Type B pancreatic cell (in vitro differentiated cells): ENCODE results near the gene ELP5. TPM values are rescaled to one million over a fixed set of nuclear protein-coding genes. Genes with fewer than 3 reads are reported as not detected.
A peak's percentile ranks its signal among the peaks of the same experiment; 100 is the strongest.

Experiments
- DNase-seq: peaks from one replicate; pipeline ENCODE4 v3.0.0; 2021; ENCODE audit warnings: mixed read lengths; ENCODE audit not compliant: unreplicated experiment; ENCODE audit errors: extremely low spot score
- H3K27ac Mint-ChIP-seq: 2 replicates; pipeline ENCODE4 v1.8.0; 2021; ENCODE audit warnings: mild to moderate bottlenecking, mixed read lengths
- H3K27me3 Mint-ChIP-seq: 2 replicates; pipeline ENCODE4 v1.8.0; 2021; ENCODE audit warnings: mixed read lengths
- H3K36me3 Mint-ChIP-seq: 2 replicates; pipeline ENCODE4 v1.8.0; 2021; ENCODE audit warnings: mixed read lengths
- H3K4me1 Mint-ChIP-seq: one replicate; pipeline ENCODE4 v1.8.0; 2021; ENCODE audit warnings: mixed read lengths; ENCODE audit not compliant: unreplicated experiment
- H3K4me3 Mint-ChIP-seq: 2 replicates; pipeline ENCODE4 v1.8.0; 2021; ENCODE audit warnings: mild to moderate bottlenecking, mixed read lengths
- H3K9me3 Mint-ChIP-seq: 2 replicates; pipeline ENCODE4 v1.8.0; 2021; ENCODE audit warnings: mixed read lengths
- total RNA-seq: library from RNA; stranded (reverse); gene quantifications from 2 replicates; pipeline ENCODE4 v1.2.1, GENCODE V29; 2021; ENCODE audit warnings: low replicate concordance
- TF ChIP-seq, protein P1 (sequence below): fragments of 200-600 bp; sonication (generic); conservative IDR thresholded peaks from 2 replicates; pipeline ENCODE4 v1.5.0; 2021; ENCODE audit warnings: antibody characterized with exemption, mild to moderate bottlenecking

The ELP5 gene
- total RNA-seq, 1 donor from 2014 or later = 55.7 TPM

DNA sequence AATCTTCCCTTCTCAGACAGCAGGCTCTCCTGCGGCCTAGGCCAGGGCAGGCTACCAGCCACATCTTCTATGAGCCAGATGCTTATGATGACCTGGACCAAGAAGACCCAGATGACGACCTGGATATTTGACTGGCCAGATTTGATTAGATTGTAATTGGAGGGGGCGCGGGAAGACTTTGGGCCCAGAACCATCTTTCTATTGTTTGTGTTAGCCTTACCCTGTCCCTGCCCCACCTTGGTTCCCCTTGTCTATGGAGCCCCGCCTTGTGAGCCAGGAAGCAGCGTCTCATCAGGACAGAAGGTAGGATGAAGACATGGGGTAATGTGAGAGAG lies 7.5 kb downstream of the ELP5 start:
- H3K9me3 Mint-ChIP-seq = no peaks in the 10 kb centered on the region
- peaks cover 6% of the 10 kb centered on the region for H3K4me1 Mint-ChIP-seq
- H3K27me3 Mint-ChIP-seq = peaks cover 43% of the 10 kb centered on the region
- no peak for DNase-seq
- TF ChIP-seq, protein P1, sequence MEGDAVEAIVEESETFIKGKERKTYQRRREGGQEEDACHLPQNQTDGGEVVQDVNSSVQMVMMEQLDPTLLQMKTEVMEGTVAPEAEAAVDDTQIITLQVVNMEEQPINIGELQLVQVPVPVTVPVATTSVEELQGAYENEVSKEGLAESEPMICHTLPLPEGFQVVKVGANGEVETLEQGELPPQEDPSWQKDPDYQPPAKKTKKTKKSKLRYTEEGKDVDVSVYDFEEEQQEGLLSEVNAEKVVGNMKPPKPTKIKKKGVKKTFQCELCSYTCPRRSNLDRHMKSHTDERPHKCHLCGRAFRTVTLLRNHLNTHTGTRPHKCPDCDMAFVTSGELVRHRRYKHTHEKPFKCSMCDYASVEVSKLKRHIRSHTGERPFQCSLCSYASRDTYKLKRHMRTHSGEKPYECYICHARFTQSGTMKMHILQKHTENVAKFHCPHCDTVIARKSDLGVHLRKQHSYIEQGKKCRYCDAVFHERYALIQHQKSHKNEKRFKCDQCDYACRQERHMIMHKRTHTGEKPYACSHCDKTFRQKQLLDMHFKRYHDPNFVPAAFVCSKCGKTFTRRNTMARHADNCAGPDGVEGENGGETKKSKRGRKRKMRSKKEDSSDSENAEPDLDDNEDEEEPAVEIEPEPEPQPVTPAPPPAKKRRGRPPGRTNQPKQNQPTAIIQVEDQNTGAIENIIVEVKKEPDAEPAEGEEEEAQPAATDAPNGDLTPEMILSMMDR = no peak
- H3K4me3 Mint-ChIP-seq = peak overlapping the region; percentile 83
- peaks cover 16% of the 10 kb centered on the region for H3K36me3 Mint-ChIP-seq
- peak overlapping the region; percentile 87 for H3K27ac Mint-ChIP-seq

DNA sequence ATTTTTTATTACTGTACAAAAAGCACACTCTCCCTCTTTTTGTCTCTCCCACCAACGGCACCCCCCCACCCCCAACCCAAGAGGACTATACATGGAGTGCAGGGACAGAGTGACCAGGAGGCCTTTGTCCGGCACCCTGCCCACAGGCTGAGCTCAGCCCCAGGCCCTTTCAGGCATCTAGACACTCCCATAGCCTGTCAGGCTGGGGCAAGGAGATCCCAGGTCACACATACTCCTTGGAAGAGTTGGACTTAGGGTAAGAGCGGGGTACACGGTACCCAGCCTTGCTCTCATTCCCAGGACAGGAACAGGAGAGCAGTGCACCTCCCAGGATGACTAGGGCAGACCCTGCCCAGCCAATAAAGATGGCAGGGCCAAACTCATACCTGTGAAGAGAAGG lies 8.1 kb downstream of the ELP5 start:
- peak overlapping the region; percentile 81 for H3K27ac Mint-ChIP-seq
- peaks cover 6% of the 10 kb centered on the region for H3K4me1 Mint-ChIP-seq
- H3K4me3 Mint-ChIP-seq = peak overlapping the region; percentile 83
- no peak for DNase-seq
- TF ChIP-seq, protein P1 = no peak
- no peaks in the 10 kb centered on the region for H3K9me3 Mint-ChIP-seq
- H3K36me3 Mint-ChIP-seq = peaks cover 12% of the 10 kb centered on the region
- peaks cover 47% of the 10 kb centered on the region for H3K27me3 Mint-ChIP-seq

DNA sequence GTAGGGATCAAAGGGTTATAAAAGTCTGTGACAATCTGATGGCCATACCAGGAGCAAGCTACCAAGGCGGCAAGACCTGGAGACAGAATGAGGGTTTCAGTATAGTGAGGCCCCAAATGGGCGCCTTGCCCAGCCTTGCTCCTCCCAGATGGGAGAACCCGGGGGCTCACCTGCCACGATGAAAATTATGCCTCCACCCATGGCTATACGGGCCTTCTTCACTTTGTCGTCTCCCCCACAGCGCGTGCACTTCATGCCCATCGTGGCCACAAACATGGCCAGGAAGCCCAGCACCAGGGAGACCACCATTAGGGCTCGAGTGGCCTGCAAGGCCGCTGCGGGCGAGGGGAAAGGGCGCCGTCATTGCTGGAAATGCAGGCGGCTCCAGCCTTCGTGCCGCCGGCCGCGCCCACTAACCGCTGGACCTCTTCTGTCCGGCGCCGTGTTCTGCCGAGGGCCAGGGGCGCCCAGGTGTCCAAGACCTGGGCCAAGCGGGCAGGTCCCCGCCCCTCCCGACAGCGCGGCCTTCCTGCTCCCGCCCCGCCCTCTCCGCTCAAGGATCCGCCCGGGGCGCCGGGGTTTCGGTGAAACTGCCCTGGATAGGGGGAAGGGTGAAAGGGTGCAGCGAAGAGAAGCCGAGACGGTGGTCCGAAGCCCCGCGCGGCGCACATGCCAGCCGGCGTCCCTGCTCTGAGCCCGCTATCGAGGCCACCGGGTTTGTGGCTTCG lies 8.8 kb downstream of the ELP5 start:
- TF ChIP-seq, protein P1 = no peak
- H3K27me3 Mint-ChIP-seq = peaks cover 49% of the 10 kb centered on the region
- peak overlapping the region; percentile 83 for H3K4me3 Mint-ChIP-seq
- peaks cover 6% of the 10 kb centered on the region for H3K4me1 Mint-ChIP-seq
- DNase-seq = no peak
- H3K27ac Mint-ChIP-seq = peak overlapping the region; percentile 81
- H3K36me3 Mint-ChIP-seq = peaks cover 12% of the 10 kb centered on the region
- H3K9me3 Mint-ChIP-seq = no peaks in the 10 kb centered on the region

DNA sequence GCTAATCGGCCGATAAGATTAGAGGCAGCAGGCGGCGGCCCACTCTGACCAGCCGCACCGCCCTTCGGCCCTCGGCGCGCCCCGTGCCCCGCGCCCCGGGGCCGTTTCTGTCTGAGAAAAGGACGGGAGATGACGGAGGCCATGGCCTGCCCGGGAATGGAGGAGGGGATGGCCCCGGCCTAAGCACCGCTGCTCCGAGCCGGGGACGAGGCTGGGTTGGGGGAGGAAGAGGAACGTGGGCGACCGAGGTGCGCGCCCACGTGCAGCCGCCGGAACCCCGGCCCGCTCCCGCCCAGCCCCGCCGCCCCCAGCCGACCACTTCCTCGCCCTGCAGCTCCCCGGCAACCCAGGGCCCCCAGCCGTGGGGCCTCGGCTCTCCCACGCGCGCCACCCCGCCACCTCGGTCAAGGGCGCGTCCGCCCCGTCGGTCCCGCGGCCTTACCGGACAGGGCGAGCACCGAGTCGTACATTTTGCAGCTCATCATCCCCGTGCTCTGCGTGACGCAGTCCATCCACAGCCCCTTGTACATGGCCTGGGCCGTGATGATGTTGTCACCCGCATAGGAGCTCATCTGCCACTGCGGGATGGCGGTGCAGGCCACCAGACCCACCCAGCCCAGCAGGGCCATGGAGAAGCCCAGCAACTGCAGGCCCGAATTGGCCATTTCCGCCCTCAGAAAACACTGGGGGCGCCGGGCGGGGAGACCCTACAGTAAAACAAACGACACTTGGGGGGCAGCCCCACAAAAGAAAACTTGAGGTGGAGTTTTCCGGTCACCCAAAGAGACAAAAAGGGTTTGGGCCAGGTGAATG lies 9.6 kb downstream of the ELP5 start:
- TF ChIP-seq, protein P1 = no peak
- DNase-seq = no peak
- H3K4me3 Mint-ChIP-seq = peak overlapping the region; percentile 98
- peak overlapping the region; percentile 100 for H3K27ac Mint-ChIP-seq
- H3K27me3 Mint-ChIP-seq = peaks cover 54% of the 10 kb centered on the region
- no peaks in the 10 kb centered on the region for H3K9me3 Mint-ChIP-seq
- H3K4me1 Mint-ChIP-seq = peaks cover 6% of the 10 kb centered on the region
- H3K36me3 Mint-ChIP-seq = peaks cover 8% of the 10 kb centered on the region

DNA sequence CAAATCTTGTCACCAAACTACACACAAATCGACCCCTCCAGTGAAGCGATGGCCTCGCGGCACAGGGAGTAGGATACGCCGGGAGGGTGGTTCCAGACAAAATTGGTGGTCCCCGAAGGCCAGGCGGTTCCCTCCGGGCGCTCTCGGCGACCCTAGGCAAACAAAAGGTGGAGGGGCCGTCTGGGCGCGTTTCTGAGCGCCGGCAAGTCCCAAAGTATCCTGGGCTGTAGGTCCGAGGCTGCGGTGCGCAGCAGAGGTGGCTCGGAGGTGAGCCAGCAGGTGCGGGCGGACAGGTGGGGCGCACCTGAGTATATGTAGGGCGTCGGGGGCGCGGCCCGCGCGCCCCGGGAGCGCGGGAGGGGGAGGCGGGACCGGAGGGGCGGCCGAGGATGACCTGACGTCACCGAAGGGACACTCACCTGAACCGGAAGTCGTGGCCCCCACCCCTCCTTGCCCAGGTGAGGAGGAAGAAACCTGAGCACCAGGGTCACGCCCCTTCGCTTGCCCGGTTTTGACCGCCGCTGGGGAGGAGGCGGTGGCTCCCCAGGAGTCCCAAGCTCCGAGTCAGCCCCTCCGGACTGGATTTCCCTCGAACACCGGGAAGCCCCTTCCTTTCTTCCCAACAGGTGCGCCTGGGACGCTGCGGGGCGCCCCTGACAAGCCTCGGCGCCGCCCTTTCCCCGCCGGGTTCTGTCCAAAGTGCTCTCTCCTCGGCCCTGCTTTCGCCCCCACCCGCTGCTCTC lies 10.3 kb downstream of the ELP5 start, which contains the start of gene CLDN7:
Gene CLDN7, minus strand, starts transcription at position 287 of the 743 bp plus-strand sequence. CDS start 435 bp downstream, outside the sequence.
- Mint-ChIP-seq H3K27me3 (peaks cover 57% of the 10 kb centered on the region), H3K9me3 (no peaks in the 10 kb centered on the region), H3K4me3 (peak within 1 kb of the TSS; percentile 98), H3K36me3 (peaks cover 5% of the 10 kb centered on the region), H3K27ac (peak within 1 kb of the TSS; percentile 100), H3K4me1 (peaks cover 6% of the 10 kb centered on the region)
- no peak for DNase-seq
- TF ChIP-seq, protein P1 = no peak
